GM12864 (cell line): ENCODE results near the gene RNPC3.

Experiments used
- DNase-seq: peaks from one replicate; pipeline ENCODE4 v3.0.0-alpha.2; 2011; ENCODE audit warnings: low read depth
- H3K4me3 ChIP-seq: 2 replicates; pipeline ENCODE4 v1.5.1; 2011; ENCODE audit warnings: mild to moderate bottlenecking, low read depth, low read length, control low read depth
- TF ChIP-seq, protein P1 (sequence below): IDR thresholded peaks from 2 replicates; pipeline ENCODE4 v1.5.1; 2011; ENCODE audit warnings: low read depth, mild to moderate bottlenecking, moderate library complexity, low read length, control low read depth, inconsistent platforms; ENCODE audit errors: missing control alignments

RNPC3 gene

GRCh38 chr1:103523346-103523745 lies 2.2 kb upstream of the RNPC3 start:
- no peak for DNase-seq
- H3K4me3 ChIP-seq: no peak overlapping the region
- TF ChIP-seq, protein P1, sequence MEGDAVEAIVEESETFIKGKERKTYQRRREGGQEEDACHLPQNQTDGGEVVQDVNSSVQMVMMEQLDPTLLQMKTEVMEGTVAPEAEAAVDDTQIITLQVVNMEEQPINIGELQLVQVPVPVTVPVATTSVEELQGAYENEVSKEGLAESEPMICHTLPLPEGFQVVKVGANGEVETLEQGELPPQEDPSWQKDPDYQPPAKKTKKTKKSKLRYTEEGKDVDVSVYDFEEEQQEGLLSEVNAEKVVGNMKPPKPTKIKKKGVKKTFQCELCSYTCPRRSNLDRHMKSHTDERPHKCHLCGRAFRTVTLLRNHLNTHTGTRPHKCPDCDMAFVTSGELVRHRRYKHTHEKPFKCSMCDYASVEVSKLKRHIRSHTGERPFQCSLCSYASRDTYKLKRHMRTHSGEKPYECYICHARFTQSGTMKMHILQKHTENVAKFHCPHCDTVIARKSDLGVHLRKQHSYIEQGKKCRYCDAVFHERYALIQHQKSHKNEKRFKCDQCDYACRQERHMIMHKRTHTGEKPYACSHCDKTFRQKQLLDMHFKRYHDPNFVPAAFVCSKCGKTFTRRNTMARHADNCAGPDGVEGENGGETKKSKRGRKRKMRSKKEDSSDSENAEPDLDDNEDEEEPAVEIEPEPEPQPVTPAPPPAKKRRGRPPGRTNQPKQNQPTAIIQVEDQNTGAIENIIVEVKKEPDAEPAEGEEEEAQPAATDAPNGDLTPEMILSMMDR: no peak

DNA sequence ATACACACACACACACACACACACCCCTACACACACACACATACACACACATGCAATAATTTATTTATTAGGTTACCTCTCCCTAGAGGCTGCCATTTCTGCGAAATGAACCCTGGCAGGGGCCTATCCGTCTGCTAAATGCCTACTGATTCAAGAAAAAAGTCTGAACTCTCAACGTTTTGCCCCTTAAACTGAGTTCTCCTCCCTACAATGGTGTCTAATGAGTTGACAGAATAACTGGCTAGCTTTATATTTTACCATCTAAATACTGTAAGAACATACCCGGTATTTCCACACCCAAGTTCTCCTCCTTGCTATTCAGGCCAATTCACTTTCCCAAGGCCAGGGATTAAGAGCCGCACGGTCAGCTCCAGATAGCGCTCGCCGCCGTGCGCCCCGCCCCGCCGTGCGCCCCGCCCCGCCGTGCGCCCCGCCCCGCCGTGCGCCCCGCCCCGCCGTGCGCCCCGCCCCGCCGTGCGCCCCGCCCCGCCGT lies 339 bp upstream of the RNPC3 start:
- TF ChIP-seq, protein P1: no peak
- peak overlapping the region; percentile 48 for H3K4me3 ChIP-seq
- no peak for DNase-seq

DNA sequence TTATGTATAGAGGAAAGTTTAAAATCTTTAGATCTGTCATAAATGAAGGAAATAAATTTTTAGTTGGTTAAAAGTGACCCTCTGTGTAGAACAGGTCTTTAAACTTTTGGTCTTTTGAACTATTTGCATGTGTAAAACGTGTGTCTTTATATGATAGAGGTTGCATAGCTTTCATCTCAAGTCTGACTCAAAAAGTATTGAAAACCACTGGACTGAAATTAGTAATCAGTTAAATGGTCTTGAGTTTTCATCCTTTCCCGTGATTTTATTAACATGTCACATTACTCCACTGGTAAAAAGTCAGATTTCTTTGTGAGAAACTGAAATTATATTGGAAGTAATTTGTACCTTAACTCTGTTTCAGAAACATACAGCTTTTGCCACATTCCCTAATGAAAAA lies 1.8 kb downstream of the RNPC3 start:
- TF ChIP-seq, protein P1: no peak
- DNase-seq: no peak
- H3K4me3 ChIP-seq: no peak overlapping the region; the same call in 1 of the 2 replicates

- DNase-seq: no peak
- H3K4me3 ChIP-seq: no peak overlapping the region
- TF ChIP-seq, protein P1: no peak
These were observed 4.2 kb downstream of the RNPC3 start for GRCh38 chr1:103529746-103530145.

- no peak overlapping the region for H3K4me3 ChIP-seq
- DNase-seq: no peak
- TF ChIP-seq, protein P1: no peak
These were observed 12.7 kb downstream of the RNPC3 start for GRCh38 chr1:103538226-103538625.

DNA sequence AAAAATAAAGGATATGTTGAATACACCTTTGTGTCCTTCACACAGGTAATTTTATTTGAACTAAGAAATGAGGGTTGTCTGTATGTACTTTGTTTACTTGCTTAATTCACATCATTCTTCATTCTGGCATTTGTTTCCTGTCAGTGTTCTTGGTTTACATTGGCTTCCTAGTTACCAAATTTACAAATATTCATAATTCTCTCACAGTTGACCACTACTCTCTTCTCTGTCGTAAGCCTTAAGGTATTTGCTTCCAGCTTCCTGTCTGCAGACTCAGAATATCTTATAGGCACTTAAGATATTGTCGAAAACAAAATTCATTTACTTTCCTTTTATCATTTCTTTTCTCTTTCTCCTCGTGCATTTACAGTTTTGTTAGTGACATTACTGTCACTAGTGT lies 15.9 kb downstream of the RNPC3 start:
- TF ChIP-seq, protein P1: no peak
- H3K4me3 ChIP-seq: no peak overlapping the region
- DNase-seq: no peak

DNA sequence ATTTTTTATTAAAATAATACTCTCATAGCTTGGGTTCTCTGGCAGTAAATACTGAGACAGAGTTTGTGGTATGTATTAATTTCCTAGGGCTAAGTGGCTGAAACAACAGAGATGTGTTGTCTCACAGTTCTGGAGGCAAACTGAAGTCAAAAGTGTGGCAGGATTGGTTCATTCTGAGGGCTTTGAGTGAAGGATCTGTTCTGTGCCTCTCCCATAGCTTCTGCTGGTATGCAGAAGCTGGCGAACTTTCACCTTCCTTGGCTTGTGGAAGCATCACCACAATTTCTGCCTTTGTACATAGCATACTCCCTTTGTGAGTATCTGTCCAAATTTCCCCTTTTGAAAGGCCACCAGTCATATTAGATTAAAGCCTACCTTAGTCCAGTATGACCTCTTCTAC lies 21.0 kb downstream of the RNPC3 start:
- no peak overlapping the region for H3K4me3 ChIP-seq
- TF ChIP-seq, protein P1: no peak
- DNase-seq: no peak
